Measurements from ENCODE around the gene RYR1. TPM values are rescaled to one million over a fixed set of nuclear protein-coding genes. Genes with fewer than 3 reads are reported as not detected.
"Not testable (repeated sequence)": the region's sequence is repeated elsewhere in the genome, so short reads cannot be mapped to it uniquely, and the experiment has no call there.

The RYR1 gene
- total and polyA plus RNA-seq, 2 experiments from 2014 or later: 0.07 to 0.21 TPM

DNA sequence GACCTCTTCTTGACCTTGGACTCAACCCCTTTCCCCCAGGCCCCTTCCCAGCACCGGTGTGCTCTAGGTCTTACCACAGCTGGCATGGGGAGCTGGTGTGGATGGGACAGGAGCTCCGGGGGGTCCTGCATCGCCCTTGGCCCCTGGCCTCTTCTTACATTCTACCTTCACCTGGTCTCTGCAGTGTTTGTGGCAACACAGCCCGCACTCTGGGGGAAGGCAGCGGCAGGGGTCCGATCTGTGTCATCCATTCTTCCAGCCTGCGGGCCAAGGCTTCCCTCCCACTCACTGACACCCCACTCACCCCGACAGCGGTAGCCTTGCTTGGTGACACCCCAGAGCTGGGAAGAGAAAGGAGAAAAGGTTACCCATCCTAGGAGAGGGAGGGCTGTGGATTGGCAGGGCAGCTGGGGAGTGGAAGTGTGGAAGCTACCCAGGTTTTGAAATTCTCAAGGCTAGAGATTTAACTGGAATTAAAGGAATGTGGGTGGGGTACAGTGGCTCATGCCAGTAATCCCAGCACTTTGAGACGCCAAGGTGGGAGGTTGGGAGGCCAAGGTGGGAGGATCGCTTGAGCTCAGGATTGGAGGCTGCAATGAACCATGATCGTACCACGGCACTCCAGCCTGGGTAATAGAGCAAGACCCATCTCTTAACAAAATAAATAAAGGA lies 22.3 kb upstream of the RYR1 start:
- TF ChIP-seq EZH2phosphoT487 (IDR thresholded peaks at IDR 0.05; ENCODE audit: low read depth, severe bottlenecking, unreplicated experiment): no peak
- TF ChIP-seq EZH2 (IDR thresholded peaks at IDR 0.05; ENCODE audit: borderline replicate concordance): no peak
- TF ChIP-seq, protein P1, sequence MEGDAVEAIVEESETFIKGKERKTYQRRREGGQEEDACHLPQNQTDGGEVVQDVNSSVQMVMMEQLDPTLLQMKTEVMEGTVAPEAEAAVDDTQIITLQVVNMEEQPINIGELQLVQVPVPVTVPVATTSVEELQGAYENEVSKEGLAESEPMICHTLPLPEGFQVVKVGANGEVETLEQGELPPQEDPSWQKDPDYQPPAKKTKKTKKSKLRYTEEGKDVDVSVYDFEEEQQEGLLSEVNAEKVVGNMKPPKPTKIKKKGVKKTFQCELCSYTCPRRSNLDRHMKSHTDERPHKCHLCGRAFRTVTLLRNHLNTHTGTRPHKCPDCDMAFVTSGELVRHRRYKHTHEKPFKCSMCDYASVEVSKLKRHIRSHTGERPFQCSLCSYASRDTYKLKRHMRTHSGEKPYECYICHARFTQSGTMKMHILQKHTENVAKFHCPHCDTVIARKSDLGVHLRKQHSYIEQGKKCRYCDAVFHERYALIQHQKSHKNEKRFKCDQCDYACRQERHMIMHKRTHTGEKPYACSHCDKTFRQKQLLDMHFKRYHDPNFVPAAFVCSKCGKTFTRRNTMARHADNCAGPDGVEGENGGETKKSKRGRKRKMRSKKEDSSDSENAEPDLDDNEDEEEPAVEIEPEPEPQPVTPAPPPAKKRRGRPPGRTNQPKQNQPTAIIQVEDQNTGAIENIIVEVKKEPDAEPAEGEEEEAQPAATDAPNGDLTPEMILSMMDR (IDR thresholded peaks at IDR 0.05; ENCODE audit: poor library complexity): no peak
- no peak overlapping the region for H3K27ac ChIP-seq
- H3K36me3 ChIP-seq (replicated peaks; ENCODE audit: insufficient read depth, low read depth): no peaks in the 10 kb centered on the region
- DNase-seq (ENCODE audit: low spot score): no peak
- no peaks in the 10 kb centered on the region for H3K4me1 ChIP-seq (ENCODE audit: insufficient read depth)
- 93% methylated on average over 13 of the region's 13 CpGs for WGBS (ENCODE audit: low lambda C conversion rate, missing lambda C conversion rate)
- H3K27me3 ChIP-seq: no peaks in the 10 kb centered on the region
- no peaks in the 10 kb centered on the region for H4K20me1 ChIP-seq (ENCODE audit: insufficient read depth, poor library complexity, severe bottlenecking)
- H3K9me3 ChIP-seq (ENCODE audit: low read depth): no peaks in the 10 kb centered on the region
- H3K4me2 ChIP-seq: no peak overlapping the region
- no peak overlapping the region for H2AFZ ChIP-seq
- H3K79me2 ChIP-seq: no peaks in the 10 kb centered on the region
- no peak overlapping the region for H3K4me3 ChIP-seq
- no peaks in the 10 kb centered on the region for H3K9me2 ChIP-seq (replicated peaks; ENCODE audit: insufficient read depth)

DNA sequence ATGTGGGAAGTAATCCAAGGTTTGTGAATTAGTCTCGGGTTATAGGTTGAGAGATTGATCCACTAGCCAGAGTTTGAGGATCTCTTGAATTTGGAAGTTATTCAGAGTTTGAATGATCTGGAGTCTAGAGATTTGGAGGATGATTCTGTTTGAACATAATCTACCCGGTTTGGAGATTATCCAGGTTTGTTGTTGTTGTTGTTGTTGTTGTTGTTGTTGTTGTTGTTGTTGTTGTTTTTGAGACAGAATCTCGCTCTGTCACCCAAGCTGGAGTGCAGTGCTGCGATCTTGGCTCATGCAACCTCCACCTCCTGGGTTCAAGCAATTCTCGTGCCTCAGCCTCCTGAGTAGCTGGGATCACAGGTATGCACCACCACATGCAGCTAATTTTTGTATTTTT lies 21.6 kb upstream of the RYR1 start:
- H3K4me1 ChIP-seq (ENCODE audit: insufficient read depth); H3K27ac ChIP-seq; DNase-seq (ENCODE audit: low spot score); H3K36me3 ChIP-seq (replicated peaks; ENCODE audit: insufficient read depth, low read depth); H3K9me3 ChIP-seq (ENCODE audit: low read depth); H2AFZ ChIP-seq; H3K4me3 ChIP-seq; H4K20me1 ChIP-seq (ENCODE audit: insufficient read depth, poor library complexity, severe bottlenecking); H3K4me2 ChIP-seq; H3K79me2 ChIP-seq; H3K27me3 ChIP-seq; H3K9me2 ChIP-seq (replicated peaks; ENCODE audit: insufficient read depth): not testable (repeated sequence)
- 95% methylated on average over 5 of the region's 5 CpGs for WGBS (ENCODE audit: low lambda C conversion rate, missing lambda C conversion rate)

GRCh38 chr19:38412491-38412890 lies 21.0 kb upstream of the RYR1 start:
- no peaks in the 10 kb centered on the region for H3K9me3 ChIP-seq (ENCODE audit: low read depth)
- H3K27ac ChIP-seq: no peak overlapping the region
- WGBS (ENCODE audit: low lambda C conversion rate, missing lambda C conversion rate): 91% methylated on average over 8 of the region's 8 CpGs
- no peaks in the 10 kb centered on the region for H3K79me2 ChIP-seq
- DNase-seq (ENCODE audit: low spot score): no peak
- H3K36me3 ChIP-seq (replicated peaks; ENCODE audit: insufficient read depth, low read depth): no peaks in the 10 kb centered on the region
- no peak overlapping the region for H2AFZ ChIP-seq
- H3K27me3 ChIP-seq: no peaks in the 10 kb centered on the region
- H4K20me1 ChIP-seq (ENCODE audit: insufficient read depth, poor library complexity, severe bottlenecking): no peaks in the 10 kb centered on the region
- TF ChIP-seq, protein P1 (IDR thresholded peaks at IDR 0.05; ENCODE audit: poor library complexity): no peak
- TF ChIP-seq EZH2 (IDR thresholded peaks at IDR 0.05; ENCODE audit: borderline replicate concordance) (no peak), EZH2phosphoT487 (IDR thresholded peaks at IDR 0.05; ENCODE audit: low read depth, severe bottlenecking, unreplicated experiment) (no peak)
- no peaks in the 10 kb centered on the region for H3K9me2 ChIP-seq (replicated peaks; ENCODE audit: insufficient read depth)
- H3K4me3 ChIP-seq: no peak overlapping the region
- H3K4me2 ChIP-seq: no peak overlapping the region
- no peaks in the 10 kb centered on the region for H3K4me1 ChIP-seq (ENCODE audit: insufficient read depth)

DNA sequence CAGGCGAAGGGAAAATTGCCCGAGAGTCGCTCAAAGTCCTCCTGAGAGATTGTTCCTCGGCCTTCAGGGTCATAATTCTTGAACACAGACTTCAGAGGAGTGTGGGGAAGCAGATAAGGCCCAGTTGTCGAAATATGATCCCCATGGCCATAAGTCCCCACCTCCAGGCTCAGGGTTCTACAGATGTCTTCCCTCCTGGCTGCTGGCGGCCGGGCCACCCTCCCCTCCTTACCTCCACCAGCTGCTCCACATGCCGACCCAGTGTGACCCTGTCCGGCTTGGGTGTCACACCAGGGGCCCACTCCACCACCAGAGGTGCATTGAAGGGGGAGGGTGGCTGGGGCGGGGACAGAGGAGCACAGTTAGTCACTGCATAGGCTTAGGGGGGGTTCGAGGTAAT lies 20.5 kb upstream of the RYR1 start:
- H2AFZ ChIP-seq: no peak overlapping the region

More for the DNA sequence above, 20.5 kb upstream of the RYR1 start:
- H3K36me3 ChIP-seq (replicated peaks; ENCODE audit: insufficient read depth, low read depth): no peaks in the 10 kb centered on the region
- no peak overlapping the region for H3K4me3 ChIP-seq
- H3K4me1 ChIP-seq (ENCODE audit: insufficient read depth): peaks cover 2% of the 10 kb centered on the region
- no peaks in the 10 kb centered on the region for H3K79me2 ChIP-seq
- H3K27ac ChIP-seq: no peak overlapping the region
- TF ChIP-seq, protein P1 (IDR thresholded peaks at IDR 0.05; ENCODE audit: poor library complexity): no peak
- TF ChIP-seq EZH2phosphoT487 (IDR thresholded peaks at IDR 0.05; ENCODE audit: low read depth, severe bottlenecking, unreplicated experiment) (no peak), EZH2 (IDR thresholded peaks at IDR 0.05; ENCODE audit: borderline replicate concordance) (no peak)
- H3K27me3 ChIP-seq: no peaks in the 10 kb centered on the region
- no peak for DNase-seq (ENCODE audit: low spot score)
- H3K9me3 ChIP-seq (ENCODE audit: low read depth): no peaks in the 10 kb centered on the region
- 69% methylated on average over 10 of the region's 11 CpGs for WGBS (ENCODE audit: low lambda C conversion rate, missing lambda C conversion rate)
- no peaks in the 10 kb centered on the region for H4K20me1 ChIP-seq (ENCODE audit: insufficient read depth, poor library complexity, severe bottlenecking)
- no peaks in the 10 kb centered on the region for H3K9me2 ChIP-seq (replicated peaks; ENCODE audit: insufficient read depth)
- H3K4me2 ChIP-seq: no peak overlapping the region

Measured in hepatocyte (in vitro differentiated cells).